HepG2 (cell line): ENCODE results near the gene ENC1. TPM values are rescaled to one million over a fixed set of nuclear protein-coding genes. Genes with fewer than 3 reads are reported as not detected.

Experiments
- CENPT ChIP-seq: sonication (generic); formaldehyde crosslinking; IDR thresholded peaks from 2 replicates; pipeline ENCODE4 v1.8.0; 2022; ENCODE audit warnings: low read depth, mild to moderate bottlenecking, moderate library complexity, missing genetic modification reagents
- HDAC1 ChIP-seq: sonication (generic); formaldehyde crosslinking; IDR thresholded peaks from 2 replicates; pipeline ENCODE4 v1.5.1; 2020; ENCODE audit warnings: mild to moderate bottlenecking, missing genetic modification reagents
- IRF9 ChIP-seq: sonication (generic); formaldehyde crosslinking; IDR thresholded peaks from 2 replicates; pipeline ENCODE4 v1.8.0; 2022; ENCODE audit warnings: missing genetic modification reagents, mild to moderate bottlenecking, borderline replicate concordance
- PRPF4 ChIP-seq: fragments of 200-400 bp; formaldehyde crosslinking; IDR thresholded peaks from 2 replicates; pipeline ENCODE4 v1.6.1; 2016; ENCODE audit warnings: low read length, low read depth; ENCODE audit not compliant: poor library complexity, severe bottlenecking
- TERF1 ChIP-seq: sonication (generic); formaldehyde crosslinking; IDR thresholded peaks from 2 replicates; pipeline ENCODE4 v1.8.0; 2022; ENCODE audit warnings: mild to moderate bottlenecking, missing genetic modification reagents, moderate library complexity
- ZBTB40 ChIP-seq, 2 experiments: fragments of 450-650 bp in 1 of 2; sonication (generic) in 1 of 2; formaldehyde crosslinking in 1 of 2; IDR thresholded peaks; 2 replicates each; pipeline versions ENCODE4 v1.6.1 to v1.8.0; 2016 to 2022; ENCODE audit warnings: antibody characterized with exemption in 1 of 2, mild to moderate bottlenecking in 1 of 2, missing genetic modification reagents in 1 of 2
- ZBTB7A ChIP-seq: sonication (generic); formaldehyde crosslinking; IDR thresholded peaks from 2 replicates; pipeline ENCODE4 v1.8.0; 2022; ENCODE audit warnings: mild to moderate bottlenecking, missing genetic modification reagents
- ZNF609 ChIP-seq: sonication (generic); formaldehyde crosslinking; IDR thresholded peaks from 2 replicates; pipeline ENCODE4 v1.4.0; 2020; ENCODE audit warnings: mild to moderate bottlenecking, missing genetic modification reagents, borderline replicate concordance
- polyA plus RNA-seq, 8 experiments: library from polyadenylated mRNA; depleted of rRNA in 3 of 8; stranded (reverse) in 7 of 8; unstranded in 1 of 8; fragments of >200 nt; fragmentation: Illumina TruSeq in 4 of 8; extraction: Trizol in 4 of 8; gene quantifications; 2 replicates each; pipeline versions ENCODE4 v1.2.1 to v1.2.3, GENCODE V29; 2011 to 2016; ENCODE audit warnings: low read depth in 4 of 8, missing spikeins in 1 of 8, mixed read lengths in 1 of 8; ENCODE audit not compliant: insufficient read depth in 1 of 8
- total RNA-seq, 5 experiments: library from RNA; depleted of rRNA; stranded (reverse); fragments of >200 nt; fragmentation: Illumina TruSeq; extraction: Trizol; gene quantifications; 2 replicates each; pipeline ENCODE4 v1.2.3, GENCODE V29; 2016; ENCODE audit warnings: low read depth in 1 of 5

ENC1 gene
- total and polyA plus RNA-seq, 2 of the 13 experiments (the other 11 are each of a cell fraction or from before 2014, with no cell fraction given), result 63.8 to 64.4 TPM

GRCh38 chr5:74640450-74640953 is at the start of gene ENC1 (continued):
- TF ChIP-seq ZBTB40 (IDR thresholded peaks at IDR 0.05) (no peak), ZBTB40 (CRISPR knock-in tag; IDR thresholded peaks at IDR 0.05) (peak; percentile 69; the same call in 1 of the 2 replicates), ZBTB7A (CRISPR knock-in tag) (peak; percentile 86), PRPF4 (no peak), TERF1 (CRISPR knock-in tag) (no peak), ZNF609 (CRISPR knock-in tag) (peak; percentile 84), HDAC1 (CRISPR knock-in tag) (peak; percentile 92), IRF9 (peak; percentile 79), CENPT (no peak; the same call in 1 of the 2 replicates)
